Measurements from ENCODE around the gene SPTBN1. TPM values are rescaled to one million over a fixed set of nuclear protein-coding genes. Genes with fewer than 3 reads are reported as not detected.

The SPTBN1 gene
- total RNA-seq, 4 donors from 2014 or later, result 353 to 606 (median 498) TPM

GRCh38 chr2:54549917-54550518 is 93.9 kb downstream of the SPTBN1 start:
- no peaks in the 10 kb centered on the region for H3K36me3 ChIP-seq
- TF ChIP-seq EP300 (IDR thresholded peaks at IDR 0.05) (no peak), CTCF (IDR thresholded peaks at IDR 0.05) (no peak), POLR2A (IDR thresholded peaks at IDR 0.05) (no peak), POLR2AphosphoS5 (IDR thresholded peaks at IDR 0.05) (no peak)
- ATAC-seq, result no peak
- peaks cover 12 to 95% (median 30%) of the 10 kb centered on the region in 3 donors for H3K4me1 ChIP-seq
- H3K4me3 ChIP-seq, result no peak overlapping the region
- no peaks in the 10 kb centered on the region for H3K27me3 ChIP-seq
- H3K9me3 ChIP-seq, result no peaks in the 10 kb centered on the region
- 51% methylated on average over 3 of the region's 4 CpGs; no CpG with 5 or more reads in 1 of the 2 donors for WGBS, 2 donors (ENCODE audit: low coverage in 1 of 2)
- no peak overlapping the region for H3K27ac ChIP-seq

DNA sequence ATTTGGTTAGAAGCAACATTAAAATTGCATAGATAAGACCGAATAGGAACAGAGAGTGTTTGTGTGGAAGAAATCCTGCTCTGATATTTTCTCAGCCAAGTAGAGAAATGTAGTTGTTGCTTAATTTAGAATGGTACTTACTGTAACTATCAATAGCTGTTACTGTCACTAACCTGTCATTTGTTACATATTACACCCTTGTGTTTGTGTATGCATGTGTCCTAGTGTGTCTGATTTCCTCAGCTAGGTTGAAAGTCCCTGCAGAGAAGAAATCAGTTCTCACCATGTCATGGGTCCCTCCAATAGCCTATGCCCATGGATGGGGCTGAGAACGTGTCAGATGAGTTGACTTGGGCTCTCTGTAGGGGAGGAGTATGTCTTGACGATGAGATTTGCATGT is 94.4 kb downstream of the SPTBN1 start:
- Histone ChIP-seq H3K4me1 (peaks cover 10 to 95% (median 30%) of the 10 kb centered on the region in 3 donors), H3K27me3 (no peaks in the 10 kb centered on the region), H3K27ac (no peak overlapping the region), H3K9me3 (no peaks in the 10 kb centered on the region), H3K4me3 (no peak overlapping the region), H3K36me3 (no peaks in the 10 kb centered on the region)
- ATAC-seq, result no peak
- 58 to 60% methylated on average over 1 to 3 of the region's 3 CpGs for WGBS, 2 donors (ENCODE audit: low coverage in 1 of 2)
- TF ChIP-seq POLR2AphosphoS5 (IDR thresholded peaks at IDR 0.05) (no peak), EP300 (IDR thresholded peaks at IDR 0.05) (no peak), CTCF (IDR thresholded peaks at IDR 0.05) (no peak), POLR2A (IDR thresholded peaks at IDR 0.05) (no peak)

DNA sequence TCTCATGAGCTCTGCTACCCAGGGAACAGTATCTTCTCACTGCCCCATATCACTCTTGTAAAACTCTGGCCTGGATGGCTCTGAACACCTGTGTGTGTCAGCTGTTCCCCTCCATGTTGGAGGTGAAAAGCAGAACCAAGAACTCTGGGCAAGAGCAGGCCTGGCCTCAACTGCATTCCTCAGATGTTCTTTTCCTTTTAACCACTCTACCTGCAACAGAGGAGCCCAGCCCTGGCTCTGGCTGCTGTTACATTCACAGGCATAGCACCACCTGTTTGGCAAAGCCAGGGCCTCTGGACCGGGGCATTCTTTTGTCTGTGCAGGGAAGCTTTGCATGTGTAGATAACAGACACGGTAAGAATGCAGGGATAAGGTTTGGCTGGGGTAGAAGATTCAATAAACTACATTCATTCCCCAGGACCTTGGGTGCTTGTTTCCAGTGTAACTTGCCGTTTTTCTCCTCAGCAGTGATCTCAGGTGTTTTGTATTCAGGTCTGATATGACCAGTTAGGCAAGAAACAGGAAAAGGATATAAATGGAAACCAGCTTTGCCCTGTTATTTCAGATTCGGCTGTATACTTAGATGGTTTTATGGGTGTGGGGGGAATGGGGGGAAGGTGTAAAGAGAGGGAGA is 95.1 kb downstream of the SPTBN1 start:
- no peaks in the 10 kb centered on the region for H3K9me3 ChIP-seq
- no peak overlapping the region for H3K27ac ChIP-seq
- no peaks in the 10 kb centered on the region for H3K36me3 ChIP-seq
- H3K4me3 ChIP-seq, result no peak overlapping the region
- H3K4me1 ChIP-seq, result peaks cover 7 to 95% (median 33%) of the 10 kb centered on the region in 3 donors
- TF ChIP-seq EP300 (IDR thresholded peaks at IDR 0.05), result no peak
- TF ChIP-seq CTCF (IDR thresholded peaks at IDR 0.05), result no peak
- no peak for TF ChIP-seq POLR2AphosphoS5 (IDR thresholded peaks at IDR 0.05)
- TF ChIP-seq POLR2A (IDR thresholded peaks at IDR 0.05), result no peak
- no peaks in the 10 kb centered on the region for H3K27me3 ChIP-seq
- no peak for ATAC-seq
- 54 to 58% methylated on average over 3 to 4 of the region's 4 CpGs for WGBS, 2 donors (ENCODE audit: low coverage in 1 of 2)

DNA sequence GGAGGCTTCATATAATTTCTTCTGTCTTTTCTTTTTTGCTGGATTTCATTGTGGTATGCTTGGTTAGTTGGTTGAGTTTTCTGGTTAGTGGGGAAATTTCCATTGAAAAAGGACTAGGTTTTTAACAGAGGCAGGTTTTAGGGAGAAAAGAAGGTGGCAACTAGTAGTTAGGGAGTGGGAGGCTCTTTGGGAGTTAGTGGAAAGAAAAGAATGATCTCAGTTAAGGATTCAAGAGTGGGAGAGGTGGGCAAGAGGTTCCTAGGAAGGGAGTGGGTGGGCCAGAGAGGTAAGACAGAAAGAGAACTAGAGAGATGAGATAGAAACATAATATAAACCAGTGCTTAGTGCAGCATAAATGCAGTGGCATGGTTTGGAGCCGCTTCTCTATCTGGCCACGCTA is 96.9 kb downstream of the SPTBN1 start:
- no peak for ATAC-seq
- H3K27ac ChIP-seq, result peak overlapping the region in 2 of 4 donors; percentile 2 to 10
- 81% methylated on average over 2 of the region's 2 CpGs; no CpG with 5 or more reads in 1 of the 2 donors for WGBS, 2 donors (ENCODE audit: low coverage in 1 of 2)

More for the DNA sequence above, 96.9 kb downstream of the SPTBN1 start:
- Histone ChIP-seq H3K4me1 (peaks cover 12 to 95% (median 41%) of the 10 kb centered on the region in 3 donors), H3K9me3 (no peaks in the 10 kb centered on the region), H3K36me3 (no peaks in the 10 kb centered on the region), H3K27me3 (no peaks in the 10 kb centered on the region), H3K4me3 (no peak overlapping the region)
- TF ChIP-seq CTCF (IDR thresholded peaks at IDR 0.05) (no peak), POLR2A (IDR thresholded peaks at IDR 0.05) (no peak), POLR2AphosphoS5 (IDR thresholded peaks at IDR 0.05) (no peak), EP300 (IDR thresholded peaks at IDR 0.05) (no peak)

All from gastroesophageal sphincter (tissue), 4 donors.